MG63 (cell line): ENCODE results near the gene NAPSA. TPM values are rescaled to one million over a fixed set of nuclear protein-coding genes. Genes with fewer than 3 reads are reported as not detected.

Experiments used
- DNase-seq: peaks from one replicate; pipeline ENCODE4 v3.0.0-alpha.2; 2020
- H3K27me3 ChIP-seq: fragments of 250-450 bp; sonication (Bioruptor Pico); 2 replicates; pipeline ENCODE4 v1.5.1; 2020; ENCODE audit warnings: mild to moderate bottlenecking, moderate library complexity
- H3K36me3 ChIP-seq: fragments of 250-450 bp; sonication (Bioruptor Pico); 2 replicates; pipeline ENCODE4 v1.5.1; 2020; ENCODE audit warnings: mild to moderate bottlenecking, moderate library complexity
- H3K4me3 ChIP-seq: fragments of 250-450 bp; sonication (Bioruptor Pico); 2 replicates; pipeline ENCODE4 v1.5.1; 2020; ENCODE audit warnings: mild to moderate bottlenecking, moderate library complexity
- H3K9me3 ChIP-seq: fragments of 250-450 bp; sonication (Bioruptor Pico); 2 replicates; pipeline ENCODE4 v1.5.1; 2020; ENCODE audit warnings: mild to moderate bottlenecking, moderate library complexity
- total RNA-seq: library from RNA; depleted of rRNA; stranded (reverse); fragments of >200 nt; shearing (Covaris generic); gene quantifications from 2 replicates; pipeline ENCODE4 v1.2.3, GENCODE V29; 2014; ENCODE audit warnings: low replicate concordance

Gene NAPSA
- total RNA-seq, 1 experiment from 2014 or later = not detected

- H3K36me3 ChIP-seq = no peaks in the 10 kb centered on the region
- H3K4me3 ChIP-seq = no peak overlapping the region
- peaks cover 2% of the 10 kb centered on the region; the same call in 1 of the 2 replicates for H3K9me3 ChIP-seq
- peaks cover 47% of the 10 kb centered on the region for H3K27me3 ChIP-seq
- no peak for DNase-seq
These were observed 37.1 kb downstream of the NAPSA start for GRCh38 chr19:50328224-50328872.

GRCh38 chr19:50327461-50328223, 37.8 kb downstream of the NAPSA start:
- Histone ChIP-seq H3K9me3 (peaks cover 2% of the 10 kb centered on the region; the same call in 1 of the 2 replicates), H3K36me3 (no peaks in the 10 kb centered on the region), H3K4me3 (no peak overlapping the region), H3K27me3 (peaks cover 44% of the 10 kb centered on the region)
- DNase-seq = no peak

GRCh38 chr19:50327013-50327412, 38.4 kb downstream of the NAPSA start:
- H3K36me3 ChIP-seq = no peaks in the 10 kb centered on the region
- peaks cover 46% of the 10 kb centered on the region for H3K27me3 ChIP-seq
- DNase-seq = no peak
- peaks cover 2% of the 10 kb centered on the region; the same call in 1 of the 2 replicates for H3K9me3 ChIP-seq
- H3K4me3 ChIP-seq = no peak overlapping the region

- no peak for DNase-seq
- no peak overlapping the region for H3K4me3 ChIP-seq
- H3K27me3 ChIP-seq = peaks cover 43% of the 10 kb centered on the region
- H3K36me3 ChIP-seq = no peaks in the 10 kb centered on the region
- H3K9me3 ChIP-seq = peaks cover 2% of the 10 kb centered on the region; the same call in 1 of the 2 replicates
These were observed 39.3 kb downstream of the NAPSA start for GRCh38 chr19:50326101-50326664.

GRCh38 chr19:50325310-50326100, 39.9 kb downstream of the NAPSA start:
- H3K4me3 ChIP-seq = no peak overlapping the region
- DNase-seq = peak; percentile 54
- H3K27me3 ChIP-seq = peaks cover 41% of the 10 kb centered on the region
- H3K36me3 ChIP-seq = no peaks in the 10 kb centered on the region
- H3K9me3 ChIP-seq = peaks cover 2% of the 10 kb centered on the region; the same call in 1 of the 2 replicates

GRCh38 chr19:50324331-50324730, 41.1 kb downstream of the NAPSA start:
- no peaks in the 10 kb centered on the region for H3K36me3 ChIP-seq
- peak; percentile 9 for DNase-seq
- H3K4me3 ChIP-seq = no peak overlapping the region
- peaks cover 2% of the 10 kb centered on the region; the same call in 1 of the 2 replicates for H3K9me3 ChIP-seq
- peaks cover 34% of the 10 kb centered on the region for H3K27me3 ChIP-seq

GRCh38 chr19:50323782-50324133, 41.7 kb downstream of the NAPSA start:
- H3K4me3 ChIP-seq = no peak overlapping the region
- H3K9me3 ChIP-seq = peaks cover 2% of the 10 kb centered on the region; the same call in 1 of the 2 replicates
- no peak for DNase-seq
- H3K27me3 ChIP-seq = peaks cover 36% of the 10 kb centered on the region
- no peaks in the 10 kb centered on the region for H3K36me3 ChIP-seq

GRCh38 chr19:50322931-50323781, 42.3 kb downstream of the NAPSA start:
- peaks cover 39% of the 10 kb centered on the region for H3K27me3 ChIP-seq
- DNase-seq = no peak
- H3K36me3 ChIP-seq = no peaks in the 10 kb centered on the region
- peaks cover 2% of the 10 kb centered on the region; the same call in 1 of the 2 replicates for H3K9me3 ChIP-seq
- no peak overlapping the region for H3K4me3 ChIP-seq

- no peak overlapping the region for H3K4me3 ChIP-seq
- no peaks in the 10 kb centered on the region for H3K36me3 ChIP-seq
- H3K27me3 ChIP-seq = peaks cover 41% of the 10 kb centered on the region
- no peak for DNase-seq
- H3K9me3 ChIP-seq = peaks cover 2% of the 10 kb centered on the region; the same call in 1 of the 2 replicates
These were observed 43.2 kb downstream of the NAPSA start for GRCh38 chr19:50322234-50322633.

GRCh38 chr19:50321831-50322230, 43.6 kb downstream of the NAPSA start:
- H3K9me3 ChIP-seq = peaks cover 2% of the 10 kb centered on the region; the same call in 1 of the 2 replicates

GRCh38 chr19:50320596-50320995, 44.8 kb downstream of the NAPSA start:
- Histone ChIP-seq H3K9me3 (no peaks in the 10 kb centered on the region), H3K27me3 (peaks cover 35% of the 10 kb centered on the region), H3K36me3 (no peaks in the 10 kb centered on the region), H3K4me3 (no peak overlapping the region)
- DNase-seq = no peak

More at GRCh38 chr19:50321831-50322230, 43.6 kb downstream of the NAPSA start:
- no peak for DNase-seq
- H3K36me3 ChIP-seq = no peaks in the 10 kb centered on the region
- H3K27me3 ChIP-seq = peaks cover 37% of the 10 kb centered on the region
- H3K4me3 ChIP-seq = no peak overlapping the region

- DNase-seq = no peak
- H3K36me3 ChIP-seq = no peaks in the 10 kb centered on the region
- peaks cover 38% of the 10 kb centered on the region for H3K27me3 ChIP-seq
- H3K4me3 ChIP-seq = no peak overlapping the region
- H3K9me3 ChIP-seq = no peaks in the 10 kb centered on the region
These were observed 45.4 kb downstream of the NAPSA start for GRCh38 chr19:50320051-50320450.

GRCh38 chr19:50319156-50319555, 46.3 kb downstream of the NAPSA start:
- H3K9me3 ChIP-seq = no peaks in the 10 kb centered on the region
- no peak overlapping the region for H3K4me3 ChIP-seq
- H3K27me3 ChIP-seq = peaks cover 45% of the 10 kb centered on the region
- H3K36me3 ChIP-seq = no peaks in the 10 kb centered on the region
- no peak for DNase-seq

- H3K27me3 ChIP-seq = peaks cover 51% of the 10 kb centered on the region
- H3K9me3 ChIP-seq = no peaks in the 10 kb centered on the region
- no peak overlapping the region for H3K4me3 ChIP-seq
- DNase-seq = no peak
- no peaks in the 10 kb centered on the region for H3K36me3 ChIP-seq
These were observed 47.0 kb downstream of the NAPSA start for GRCh38 chr19:50318438-50318837.

GRCh38 chr19:50317115-50317514, 48.3 kb downstream of the NAPSA start:
- H3K4me3 ChIP-seq = no peak overlapping the region
- peaks cover 57% of the 10 kb centered on the region for H3K27me3 ChIP-seq
- no peaks in the 10 kb centered on the region for H3K9me3 ChIP-seq
- no peaks in the 10 kb centered on the region for H3K36me3 ChIP-seq
- DNase-seq = no peak
